Aorta (tissue), 5 donors: Measurements from ENCODE around the gene RGPD8. TPM values are rescaled to one million over a fixed set of nuclear protein-coding genes. Genes with fewer than 3 reads are reported as not detected.
"Not testable (repeated sequence)": the region's sequence is repeated elsewhere in the genome, so short reads cannot be mapped to it uniquely, and the experiment has no call there.

Source experiments
- ATAC-seq: fragments of 200-7000 bp; cut with Tn5 transposase; one replicate; pipeline ENCODE4 v1.9.1; 2022; ENCODE audit warnings: moderate library complexity; ENCODE audit not compliant: low FRiP score
- DNase-seq, 2 donors: peaks; one replicate each; pipeline ENCODE4 v3.0.0-alpha.2; 2020
- H3K27ac ChIP-seq, 2 donors: one replicate each; pipeline ENCODE4 v1.5.1; 2013; ENCODE audit warnings: low read length in 2 of 2, mild to moderate bottlenecking in 2 of 2, moderate library complexity in 2 of 2, control low read depth in 1 of 2, inconsistent platforms in 1 of 2, low read depth in 1 of 2
- H3K27me3 ChIP-seq, 2 donors: one replicate each; pipeline ENCODE4 v1.6.1; 2013; ENCODE audit warnings: control low read depth in 1 of 2, low read length in 1 of 2, mild to moderate bottlenecking in 1 of 2, moderate library complexity in 1 of 2; ENCODE audit not compliant: insufficient read depth in 2 of 2, control insufficient read depth in 1 of 2
- H3K36me3 ChIP-seq, 2 donors: one replicate each; pipeline ENCODE4 v1.6.1; 2013; ENCODE audit warnings: control low read depth in 1 of 2, low read length in 1 of 2, mild to moderate bottlenecking in 1 of 2; ENCODE audit not compliant: insufficient read depth in 2 of 2, control insufficient read depth in 1 of 2
- H3K4me1 ChIP-seq, 2 donors: one replicate each; pipeline ENCODE4 v1.6.1; 2013; ENCODE audit warnings: low read length in 2 of 2, control low read depth in 1 of 2, mild to moderate bottlenecking in 1 of 2, moderate library complexity in 1 of 2; ENCODE audit not compliant: insufficient read depth in 2 of 2, control insufficient read depth in 1 of 2
- H3K4me3 ChIP-seq, 2 donors: one replicate each; pipeline ENCODE4 v1.5.1; 2013; ENCODE audit warnings: low read length in 2 of 2, control low read depth in 1 of 2, mild to moderate bottlenecking in 1 of 2
- H3K9me3 ChIP-seq: one replicate; pipeline ENCODE4 v1.6.1; 2013; ENCODE audit warnings: mild to moderate bottlenecking, low read length; ENCODE audit not compliant: control insufficient read depth
- WGBS, 2 donors: extraction: QIAGEN DNeasy Blood & Tissue Kit; methylation state at CpG; one replicate each; pipeline ENCODE4 v1.1.7; 2013; 5-methylcytosine and 5-hydroxymethylcytosine counted together
- intact Hi-C, 2 donors: fragments of 100-400 bp; cut with DNase I; formaldehyde crosslinking; loops; one replicate each; pipeline versions ENCODE4 v1.14.2 to v1.15.0; 2022
- polyA plus RNA-seq, 2 donors: library from polyadenylated mRNA; stranded (reverse); fragments of 200-250 nt; gene quantifications; one replicate each; pipeline ENCODE4 v1.2.3, GENCODE V29; 2013
- total RNA-seq, 2 donors: library from RNA; stranded (reverse); fragmentation: NEBNext Ultra II Directional; extraction: Animal tissue kit (Norgen Biotek cat#: 25700); gene quantifications; one replicate each; pipeline ENCODE4 v1.2.1, GENCODE V29; 2021
- donor health status: healthy with polysubstance abuse.
- donor health status: Bipolar disorder and iron deficiency.
- donor health status: DM: no; HTN: no; CAD: no.
- donor health status: DM: no; HTN: no; CAD: no.
- donor health status: DM: yes; HTN: yes; CAD: no.

The RGPD8 gene
- total and polyA plus RNA-seq, 4 donors, result 1.3 to 51.7 (median 19.6) TPM

DNA sequence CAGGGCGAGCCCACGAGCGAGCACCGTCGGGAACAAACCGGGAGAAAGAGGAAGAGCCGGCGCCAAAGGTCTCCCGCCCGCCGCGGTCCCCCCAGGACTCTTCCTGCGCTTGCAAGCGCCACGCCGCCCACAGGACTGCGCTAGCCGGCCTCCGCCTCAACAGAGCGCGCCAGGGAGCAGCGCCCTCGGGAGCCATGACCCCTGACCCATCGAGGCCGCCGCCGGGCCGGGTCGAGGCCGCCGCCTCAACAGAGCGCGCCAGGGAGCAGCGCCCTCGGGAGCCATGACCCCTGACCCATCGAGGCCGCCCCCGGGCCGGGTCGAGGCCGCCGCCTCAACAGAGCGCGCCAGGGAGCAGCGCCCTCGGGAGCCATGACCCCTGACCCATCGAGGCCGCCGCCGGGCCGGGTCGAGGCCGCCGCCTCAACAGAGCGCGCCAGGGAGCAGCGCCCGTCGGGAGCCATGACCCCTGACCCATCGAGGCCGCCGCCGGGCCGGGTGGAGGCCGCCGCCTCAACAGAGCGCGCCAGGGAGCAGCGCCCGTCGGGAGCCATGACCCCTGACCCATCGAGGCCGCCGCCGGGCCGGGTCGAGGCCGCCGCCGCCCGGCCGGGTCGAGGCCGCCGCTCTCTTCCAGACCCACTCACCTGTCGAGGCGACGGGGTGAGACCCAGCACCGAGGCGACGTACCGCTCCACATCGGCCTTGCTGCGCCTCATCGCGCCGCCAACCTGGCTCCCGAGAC, 538 bp downstream of the RGPD8 start:
- DNase-seq, result peak; percentile 75 to 85
- H3K9me3 ChIP-seq, H3K4me1 ChIP-seq, H3K36me3 ChIP-seq, H3K27me3 ChIP-seq: not testable (repeated sequence)
- WGBS, 2 donors, result 39 to 56% methylated on average over 82 to 97 of the region's 98 CpGs
- ATAC-seq, result peak; percentile 55
- intact Hi-C loops, result loop anchor here in 1 of 2 donors (5.0 kb wide), 2 partner anchors 156 to 311 kb away; partner anchors contain the start of gene ZC3H6
- Histone ChIP-seq H3K27ac (peak overlapping the region in 1 of 2 donors; percentile 28), H3K4me3 (peak overlapping the region in 1 of 2 donors; percentile 36)

DNA sequence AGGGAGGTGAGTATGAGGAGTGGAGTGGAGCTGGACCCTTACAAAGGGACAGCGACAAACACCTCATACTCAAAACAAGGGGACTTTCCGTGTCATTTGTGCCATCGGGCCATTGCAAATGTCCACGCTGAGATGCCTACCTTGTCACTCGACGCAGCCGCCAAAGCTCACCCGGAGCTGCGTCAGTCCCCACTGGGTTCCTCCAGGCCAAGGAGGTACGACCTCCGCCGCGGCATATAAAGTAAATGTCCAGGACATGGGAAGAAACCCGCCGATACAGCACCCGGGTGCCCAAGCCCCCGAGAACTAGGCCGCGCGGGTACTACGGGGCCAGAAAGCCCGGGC, 1.1 kb downstream of the RGPD8 start:
- not testable (repeated sequence) for H3K27me3 ChIP-seq, H3K27ac ChIP-seq, H3K9me3 ChIP-seq, H3K36me3 ChIP-seq, DNase-seq, H3K4me3 ChIP-seq, H3K4me1 ChIP-seq, ATAC-seq
- intact Hi-C loops, result loop anchor here in 1 of 2 donors (5.0 kb wide), 2 partner anchors 155 to 310 kb away; partner anchors contain the start of gene ZC3H6
- WGBS, 2 donors, result 42 to 99% methylated on average over 16 to 22 of the region's 22 CpGs

DNA sequence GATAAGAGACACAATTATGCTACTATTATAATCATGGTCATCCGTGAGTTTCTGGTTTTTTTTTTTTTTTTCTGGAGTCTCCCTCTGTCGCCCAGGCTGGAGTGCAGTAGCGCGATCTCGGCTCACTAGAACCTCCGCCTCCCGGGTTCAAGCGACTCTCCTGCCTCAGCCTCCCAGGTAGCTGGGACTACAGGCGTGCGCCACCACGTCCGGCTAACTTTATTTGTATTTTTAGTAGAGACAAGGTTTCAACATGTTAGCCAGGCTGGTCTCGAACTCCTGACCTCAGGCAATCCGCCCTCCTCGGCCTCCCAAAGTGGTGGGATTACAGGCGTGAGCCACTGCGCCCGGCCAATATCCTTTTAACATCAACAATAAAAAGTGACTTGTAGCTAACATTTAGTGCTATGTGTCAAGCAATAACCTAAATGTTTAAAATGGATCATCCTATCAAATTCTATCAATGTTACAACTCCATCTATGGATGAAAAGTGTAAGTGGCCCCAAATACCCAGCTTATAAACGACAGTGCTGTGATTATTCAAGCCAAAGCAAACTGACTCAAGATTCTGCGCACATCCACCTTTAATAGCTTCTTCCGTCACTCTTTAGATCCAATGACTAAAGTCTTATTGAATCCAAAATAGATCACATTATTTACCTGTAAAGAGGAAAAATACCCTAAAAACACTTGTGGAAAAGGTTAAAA, 1.7 kb downstream of the RGPD8 start:
- not testable (repeated sequence) for ATAC-seq, H3K27ac ChIP-seq, H3K27me3 ChIP-seq, H3K4me3 ChIP-seq, H3K4me1 ChIP-seq, H3K9me3 ChIP-seq, H3K36me3 ChIP-seq
- WGBS, 2 donors, result 85 to 93% methylated on average over 21 of the region's 21 CpGs
- intact Hi-C loops, result loop anchor here in 1 of 2 donors (5.0 kb wide), 2 partner anchors 154 to 309 kb away; partner anchors contain the start of gene ZC3H6
- peak in 1 of 2 donors; percentile 64 for DNase-seq

DNA sequence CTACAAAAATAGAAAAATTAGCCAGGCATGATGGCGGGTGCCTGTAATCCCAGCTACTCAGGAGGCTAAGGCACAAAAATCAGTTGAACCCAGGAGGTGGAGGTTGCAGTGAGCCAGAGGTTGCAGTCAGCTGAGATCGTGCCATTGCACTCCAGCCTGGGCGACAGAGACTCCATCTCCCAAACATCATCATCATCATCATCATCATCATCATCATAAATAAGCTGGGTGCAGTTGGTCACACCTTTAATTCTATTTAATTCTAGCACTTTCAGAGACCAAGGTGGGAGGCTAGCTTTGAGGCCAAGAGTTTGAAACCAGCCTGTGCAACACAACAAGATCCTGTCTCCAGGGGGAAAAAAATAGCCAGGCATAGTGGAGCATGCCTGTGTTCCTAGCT, 8.9 kb downstream of the RGPD8 start:
- WGBS, 2 donors, result 94 to 100% methylated on average over 2 of the region's 3 CpGs
- H3K4me3 ChIP-seq, H3K27ac ChIP-seq, intact Hi-C loops, H3K4me1 ChIP-seq, H3K9me3 ChIP-seq, H3K36me3 ChIP-seq, DNase-seq, H3K27me3 ChIP-seq, ATAC-seq: not testable (repeated sequence)

DNA sequence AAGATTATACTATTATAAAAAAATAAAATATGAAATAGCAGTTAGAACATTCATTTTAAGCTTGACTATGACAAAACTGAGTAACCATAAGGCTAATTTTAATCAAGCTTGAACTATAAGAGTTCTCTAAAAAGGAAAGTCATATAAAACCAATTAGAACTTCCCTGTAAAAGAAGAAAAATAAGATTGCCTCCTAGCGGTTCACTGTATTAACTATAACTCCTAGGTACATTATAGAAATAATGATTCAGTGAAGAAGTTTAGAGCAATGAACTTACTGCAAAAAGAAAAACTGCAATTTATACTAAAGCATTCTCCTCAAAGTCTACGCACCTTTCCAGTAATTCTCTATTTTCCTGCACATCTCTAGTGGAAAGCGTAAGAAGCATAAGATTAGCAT, 16.6 kb downstream of the RGPD8 start:
- H3K4me3 ChIP-seq, intact Hi-C loops, ATAC-seq, DNase-seq, H3K27me3 ChIP-seq, H3K36me3 ChIP-seq, H3K27ac ChIP-seq, H3K9me3 ChIP-seq, H3K4me1 ChIP-seq: not testable (repeated sequence)
- WGBS, 2 donors, result 60 to 67% methylated on average over 3 of the region's 3 CpGs

DNA sequence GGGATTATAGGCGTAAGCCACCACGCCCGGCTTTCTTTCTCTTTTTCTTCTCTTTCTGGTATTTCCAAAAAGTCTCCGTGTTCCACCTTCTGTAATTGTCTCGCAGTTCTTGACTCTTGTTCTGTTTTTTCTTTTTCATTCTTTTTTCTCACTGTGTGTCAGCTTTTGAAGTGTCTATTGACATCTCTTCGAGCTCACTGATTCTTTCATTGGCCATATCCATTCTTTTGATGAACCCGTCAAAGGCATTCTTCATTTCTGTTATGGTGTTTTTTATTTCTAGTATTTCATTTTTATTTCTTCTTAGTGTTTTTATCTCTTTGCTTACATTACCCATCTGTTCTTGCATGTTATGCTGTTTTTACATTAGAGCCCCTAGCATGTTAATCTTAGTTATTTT, 73.4 kb downstream of the RGPD8 start:
- DNase-seq, intact Hi-C loops, H3K27ac ChIP-seq, ATAC-seq, H3K4me1 ChIP-seq, H3K36me3 ChIP-seq, H3K9me3 ChIP-seq, H3K4me3 ChIP-seq, H3K27me3 ChIP-seq: not testable (repeated sequence)
- WGBS, 2 donors, result 94 to 96% methylated on average over 7 of the region's 7 CpGs

DNA sequence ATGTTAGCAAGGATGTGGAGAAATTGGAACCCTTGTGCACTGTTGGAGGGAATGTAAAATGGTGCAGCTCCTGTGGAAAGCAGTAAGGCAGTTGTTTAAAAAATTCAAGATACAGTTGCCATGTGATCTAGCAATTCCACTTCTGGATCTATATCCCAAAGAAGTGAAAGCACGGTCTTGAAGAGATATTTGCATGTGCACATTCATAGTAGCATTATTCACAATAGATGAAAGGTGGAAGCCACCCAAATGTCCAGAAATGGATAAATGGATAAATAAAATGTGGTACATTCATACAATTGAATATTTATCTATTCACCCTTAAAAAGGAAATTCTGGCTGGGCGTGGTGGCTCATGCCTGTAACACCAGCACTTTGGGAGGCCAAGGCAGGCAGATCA, 79.1 kb downstream of the RGPD8 start:
- H3K9me3 ChIP-seq, DNase-seq, H3K36me3 ChIP-seq, intact Hi-C loops, ATAC-seq, H3K4me3 ChIP-seq, H3K27me3 ChIP-seq, H3K27ac ChIP-seq, H3K4me1 ChIP-seq: not testable (repeated sequence)
- WGBS, 2 donors, result 89 to 96% methylated on average over 2 of the region's 2 CpGs

DNA sequence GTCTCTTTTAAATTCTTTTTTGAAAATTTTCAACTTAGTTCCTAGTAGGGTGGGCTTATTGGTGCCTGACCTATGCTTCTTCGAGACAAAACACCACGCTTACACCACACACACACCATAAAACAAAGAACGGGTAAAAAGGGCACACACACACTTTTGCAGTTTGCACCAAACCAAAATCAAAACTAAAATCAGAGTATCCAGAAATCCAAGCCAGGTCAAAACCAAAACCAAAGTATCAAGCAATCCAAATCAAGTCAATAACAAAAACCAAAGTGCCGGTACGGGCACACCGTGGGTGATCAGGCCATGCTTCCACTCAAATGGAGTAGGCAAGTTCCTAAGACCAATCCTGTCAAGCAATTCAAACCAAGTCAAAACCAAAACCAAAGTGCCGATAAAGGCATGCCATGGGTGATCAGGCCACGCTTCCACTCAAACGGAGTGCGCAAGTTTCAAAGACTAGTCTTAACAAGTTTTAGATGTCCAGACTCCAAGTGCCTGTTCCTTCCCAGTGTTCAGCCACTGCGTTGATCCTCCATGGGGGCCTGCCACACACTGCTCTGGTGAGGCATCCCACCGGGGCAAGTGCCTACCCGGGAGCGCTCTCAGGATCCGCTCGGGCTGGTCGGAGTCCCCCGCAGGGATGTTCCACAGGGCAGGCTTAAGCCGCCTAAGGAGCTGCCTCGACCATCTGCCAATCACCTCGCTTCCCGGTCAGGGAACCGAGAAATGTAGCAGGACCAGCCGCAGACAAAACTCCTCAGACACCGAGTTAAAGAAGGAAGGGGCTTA, 80.4 kb downstream of the RGPD8 start:
- H3K27ac ChIP-seq, intact Hi-C loops: not testable (repeated sequence)
- WGBS, 2 donors, result 94% methylated on average over 14 to 16 of the region's 25 CpGs

More for the DNA sequence above, 80.4 kb downstream of the RGPD8 start:
- not testable (repeated sequence) for ATAC-seq, H3K27me3 ChIP-seq, H3K4me1 ChIP-seq, H3K9me3 ChIP-seq, DNase-seq, H3K4me3 ChIP-seq, H3K36me3 ChIP-seq
